Activated CD4-positive, alpha-beta T cell treated with anti-CD3 and anti-CD28 coated beads, Interleukin-2, amount 10 ng/mL, durations not matched to agents 7 days and 5 days (primary cell): ENCODE data around the gene SASH1. TPM values are rescaled to one million over a fixed set of nuclear protein-coding genes. Genes with fewer than 3 reads are reported as not detected.
"Not testable (repeated sequence)": the region's sequence is repeated elsewhere in the genome, so short reads cannot be mapped to it uniquely, and the experiment has no call there.

Experiments
- CTCF ChIA-PET: fragments of 350-600 bp; sonication (Branson Sonifier 250); formaldehyde crosslinking; loops from one replicate; lab custom pipeline; 2021; ENCODE audit warnings: antibody characterized with exemption; lab: Charles Lee
- POLR2A ChIA-PET: fragments of 350-600 bp; sonication (Branson Sonifier 250); formaldehyde crosslinking; loops from one replicate; lab custom pipeline; 2021; ENCODE audit warnings: antibody characterized with exemption; lab: Charles Lee
- DNase-seq: peaks from one replicate; pipeline ENCODE4 v3.0.0-alpha.2; 2020
- H3K27ac Mint-ChIP-seq: one replicate; pipeline ENCODE4 v1.8.0; 2021; ENCODE audit warnings: mild to moderate bottlenecking, moderate library complexity, mixed read lengths
- H3K27me3 Mint-ChIP-seq: one replicate; pipeline ENCODE4 v1.8.0; 2021; ENCODE audit warnings: mixed read lengths
- H3K36me3 Mint-ChIP-seq: one replicate; pipeline ENCODE4 v1.8.0; 2021; ENCODE audit warnings: low read depth, mixed read lengths
- H3K4me1 Mint-ChIP-seq: one replicate; pipeline ENCODE4 v1.8.0; 2021; ENCODE audit warnings: mixed read lengths
- H3K4me3 Mint-ChIP-seq: one replicate; pipeline ENCODE4 v1.8.0; 2021; ENCODE audit warnings: mild to moderate bottlenecking, moderate library complexity, mixed read lengths
- H3K9me3 Mint-ChIP-seq: one replicate; pipeline ENCODE4 v1.8.0; 2021; ENCODE audit warnings: mixed read lengths
- total RNA-seq, 2 experiments: library from RNA; stranded (reverse); gene quantifications; one replicate each; pipeline ENCODE4 v1.2.3, GENCODE V29; 2021

Gene SASH1
- total RNA-seq, 2 experiments from 2014 or later = 0.47 to 0.50 TPM

DNA sequence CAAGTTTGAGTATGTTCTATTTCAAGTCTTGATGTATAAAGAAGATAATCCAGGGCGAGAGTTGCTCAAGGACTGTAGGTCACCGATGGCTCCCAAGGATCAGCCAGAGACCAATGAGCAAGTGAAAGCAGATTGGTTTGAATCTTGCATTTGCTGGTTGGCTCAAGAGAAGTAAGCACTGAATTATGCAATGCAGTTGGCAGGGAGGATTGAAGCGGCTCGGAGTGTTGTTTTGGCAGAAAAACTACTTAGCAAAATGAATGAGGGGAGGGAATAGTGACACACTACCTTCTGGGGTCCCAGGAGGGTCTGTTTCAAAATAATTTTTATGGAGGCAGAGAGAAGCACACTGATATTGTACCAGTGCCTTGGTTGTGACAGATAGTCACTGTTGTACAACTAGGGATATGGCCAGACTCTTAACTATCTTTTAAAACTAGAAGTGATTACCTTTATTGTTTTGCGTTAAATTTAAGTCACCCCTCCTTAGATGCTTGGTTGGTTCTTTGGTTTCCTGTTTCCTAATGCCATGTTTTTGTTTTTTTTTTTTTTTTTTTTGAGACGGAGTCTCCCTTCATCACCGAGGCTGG lies 15.7 kb downstream of the SASH1 start:
- H3K27ac Mint-ChIP-seq = no peak overlapping the region
- no peak for DNase-seq
- ChIA-PET POLR2A (no interaction called here), CTCF (no interaction called here)
- no peaks in the 10 kb centered on the region for H3K9me3 Mint-ChIP-seq
- H3K27me3 Mint-ChIP-seq = peaks cover 10% of the 10 kb centered on the region
- no peaks in the 10 kb centered on the region for H3K36me3 Mint-ChIP-seq
- H3K4me3 Mint-ChIP-seq = no peak overlapping the region
- H3K4me1 Mint-ChIP-seq = no peaks in the 10 kb centered on the region

- no peak for DNase-seq
- Mint-ChIP-seq H3K4me1 (peaks cover 2% of the 10 kb centered on the region), H3K27me3 (peaks cover 15% of the 10 kb centered on the region), H3K27ac (no peak overlapping the region), H3K4me3 (no peak overlapping the region), H3K36me3 (no peaks in the 10 kb centered on the region), H3K9me3 (no peaks in the 10 kb centered on the region)
- ChIA-PET POLR2A (no interaction called here), CTCF (no interaction called here)
Observed at GRCh38 chr6:148359228-148359627, 16.6 kb downstream of the SASH1 start.

- H3K4me1 Mint-ChIP-seq = peaks cover 20% of the 10 kb centered on the region
- ChIA-PET CTCF (interaction anchor here (0.6 kb wide), 1 partner anchor 555 kb away, joined by 3 read pairs; no protein-coding TSS in a partner anchor), POLR2A (no interaction called here)
- peaks cover 20% of the 10 kb centered on the region for H3K27me3 Mint-ChIP-seq
- no peak overlapping the region for H3K4me3 Mint-ChIP-seq
- H3K36me3 Mint-ChIP-seq = no peaks in the 10 kb centered on the region
- H3K9me3 Mint-ChIP-seq = no peaks in the 10 kb centered on the region
- no peak overlapping the region for H3K27ac Mint-ChIP-seq
- DNase-seq = no peak
Observed at GRCh38 chr6:148364056-148364824, 21.6 kb downstream of the SASH1 start.

- ChIA-PET POLR2A (no interaction called here), CTCF (interaction anchor here (0.6 kb wide), 2 partner anchors 391 to 554 kb away, joined by 3 read pairs; no protein-coding TSS in a partner anchor)
- peaks cover 22% of the 10 kb centered on the region for H3K27me3 Mint-ChIP-seq
- no peak for DNase-seq
- peaks cover 20% of the 10 kb centered on the region for H3K4me1 Mint-ChIP-seq
- no peaks in the 10 kb centered on the region for H3K9me3 Mint-ChIP-seq
- no peak overlapping the region for H3K27ac Mint-ChIP-seq
- H3K36me3 Mint-ChIP-seq = no peaks in the 10 kb centered on the region
- H3K4me3 Mint-ChIP-seq = no peak overlapping the region
Observed at GRCh38 chr6:148365041-148365440, 22.4 kb downstream of the SASH1 start.

DNA sequence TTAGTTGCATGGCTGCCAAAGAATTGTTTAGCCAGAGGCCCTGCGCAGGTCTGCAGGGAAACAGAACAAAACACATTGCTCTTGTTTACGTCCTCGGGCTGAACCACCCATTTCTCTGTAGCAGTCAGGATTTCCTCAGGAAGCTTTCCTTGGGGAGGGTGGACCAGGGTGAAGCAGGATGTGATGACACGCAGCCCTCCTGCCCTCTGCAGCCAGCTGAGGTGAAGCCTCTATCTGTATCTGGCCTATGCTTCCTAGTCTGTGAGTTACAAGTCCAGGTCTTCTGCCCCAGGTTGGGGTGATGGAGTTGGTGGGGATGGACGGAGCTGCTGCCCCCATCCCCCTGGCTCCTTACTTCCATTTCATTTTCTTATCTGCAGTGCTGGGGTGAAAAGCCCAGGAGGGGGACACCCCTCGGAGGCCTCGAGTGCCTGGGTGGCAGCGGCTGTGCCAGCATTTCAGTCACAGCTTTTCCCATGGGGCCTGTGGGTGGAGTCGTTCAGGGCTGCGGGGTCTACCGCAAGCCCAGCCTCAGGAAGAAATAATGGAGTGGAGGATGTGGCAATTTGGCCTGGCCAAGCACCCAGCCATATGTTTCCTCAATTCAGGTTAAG lies 24.9 kb downstream of the SASH1 start:
- ChIA-PET POLR2A (no interaction called here), CTCF (interaction anchor here (0.6 kb wide), 1 partner anchor 54 kb away, joined by 3 read pairs; no protein-coding TSS in a partner anchor)
- no peaks in the 10 kb centered on the region for H3K9me3 Mint-ChIP-seq
- no peaks in the 10 kb centered on the region for H3K36me3 Mint-ChIP-seq
- H3K4me1 Mint-ChIP-seq = peaks cover 20% of the 10 kb centered on the region
- no peak overlapping the region for H3K4me3 Mint-ChIP-seq
- peak overlapping the region; percentile 72 for H3K27ac Mint-ChIP-seq
- peak; percentile 10 for DNase-seq
- peaks cover 22% of the 10 kb centered on the region for H3K27me3 Mint-ChIP-seq

DNA sequence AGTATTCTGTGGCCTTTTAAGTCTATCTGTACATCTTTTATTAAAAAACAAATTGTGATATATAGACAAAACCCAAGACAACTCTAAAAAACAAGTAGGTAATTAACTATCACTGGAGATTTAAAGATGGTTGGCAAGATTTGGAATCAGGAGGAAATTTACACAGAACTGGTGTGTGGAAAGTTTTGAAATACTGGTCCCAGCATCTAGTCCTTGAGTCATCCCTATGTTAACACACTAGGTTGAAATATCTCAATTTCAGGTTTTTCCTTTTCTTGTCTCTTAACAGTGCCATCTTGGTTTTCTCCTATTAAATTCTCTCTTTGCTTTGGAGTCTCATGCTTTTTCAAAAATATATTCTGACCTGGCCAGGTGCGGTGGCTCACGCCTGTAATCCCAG lies 27.5 kb downstream of the SASH1 start:
- ChIA-PET POLR2A (no interaction called here), CTCF (no interaction called here)
- peaks cover 12% of the 10 kb centered on the region for H3K27me3 Mint-ChIP-seq
- no peak for DNase-seq
- peaks cover 19% of the 10 kb centered on the region for H3K4me1 Mint-ChIP-seq
- H3K4me3 Mint-ChIP-seq = no peak overlapping the region
- no peak overlapping the region for H3K27ac Mint-ChIP-seq
- no peaks in the 10 kb centered on the region for H3K9me3 Mint-ChIP-seq
- H3K36me3 Mint-ChIP-seq = no peaks in the 10 kb centered on the region

DNA sequence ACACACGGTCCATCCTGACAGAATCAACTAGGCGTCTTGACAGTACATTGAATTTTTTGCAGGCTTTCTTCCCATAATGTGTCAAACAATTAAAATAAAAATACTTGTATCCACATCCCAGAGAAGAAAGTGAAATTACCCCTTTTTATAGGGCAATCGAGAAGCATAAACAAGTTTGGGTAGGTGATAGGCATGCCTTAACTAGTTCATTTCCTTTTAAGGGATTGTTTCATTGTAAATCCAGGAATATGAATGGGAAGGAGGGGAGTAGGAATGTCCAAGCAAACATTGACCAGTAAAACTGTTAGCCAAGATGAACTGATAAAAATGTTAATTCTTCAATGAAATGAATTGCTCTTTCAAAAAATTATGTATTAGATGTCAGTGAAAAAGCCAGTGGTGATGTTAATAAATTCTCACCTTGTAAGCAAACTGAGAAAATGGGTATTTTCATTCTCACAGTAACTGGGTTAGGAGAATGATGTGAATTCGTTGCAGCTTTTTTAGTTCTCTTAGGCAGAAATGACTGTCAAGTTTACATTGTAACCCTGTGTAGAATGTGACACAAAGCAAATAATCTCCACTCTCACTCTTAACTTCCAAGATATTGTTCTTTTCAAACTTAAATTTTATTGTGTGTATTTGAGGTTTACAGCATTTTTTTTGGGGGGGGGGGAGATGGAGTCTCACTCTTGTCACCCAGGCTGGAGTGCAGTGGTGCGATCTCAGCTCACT lies 31.6 kb downstream of the SASH1 start:
- H3K9me3 Mint-ChIP-seq = no peaks in the 10 kb centered on the region
- no peak overlapping the region for H3K4me3 Mint-ChIP-seq
- no peaks in the 10 kb centered on the region for H3K4me1 Mint-ChIP-seq
- H3K27me3 Mint-ChIP-seq = peaks cover 4% of the 10 kb centered on the region
- H3K27ac Mint-ChIP-seq = no peak overlapping the region
- ChIA-PET CTCF (no interaction called here), POLR2A (no interaction called here)
- DNase-seq = no peak
- no peaks in the 10 kb centered on the region for H3K36me3 Mint-ChIP-seq

DNA sequence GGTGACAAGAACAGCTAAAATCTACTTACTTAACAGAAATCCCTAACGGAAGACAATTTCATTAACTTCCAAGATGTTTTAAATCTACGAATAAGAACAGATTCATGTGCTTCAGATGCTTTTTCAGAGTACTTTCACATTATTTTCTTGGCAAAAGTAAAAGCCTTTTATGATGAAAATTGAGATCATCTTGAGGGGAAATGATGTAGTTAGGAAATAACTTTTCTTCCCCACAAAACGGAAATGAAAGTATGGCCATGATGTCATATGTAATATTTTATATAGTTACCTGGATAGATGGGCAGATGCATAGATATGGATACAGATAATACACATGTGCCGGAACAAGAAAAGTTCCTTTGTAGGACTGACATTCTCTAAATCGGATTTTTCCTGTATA lies 32.8 kb downstream of the SASH1 start:
- H3K36me3 Mint-ChIP-seq = no peaks in the 10 kb centered on the region
- POLR2A ChIA-PET = no interaction called here

DNA sequence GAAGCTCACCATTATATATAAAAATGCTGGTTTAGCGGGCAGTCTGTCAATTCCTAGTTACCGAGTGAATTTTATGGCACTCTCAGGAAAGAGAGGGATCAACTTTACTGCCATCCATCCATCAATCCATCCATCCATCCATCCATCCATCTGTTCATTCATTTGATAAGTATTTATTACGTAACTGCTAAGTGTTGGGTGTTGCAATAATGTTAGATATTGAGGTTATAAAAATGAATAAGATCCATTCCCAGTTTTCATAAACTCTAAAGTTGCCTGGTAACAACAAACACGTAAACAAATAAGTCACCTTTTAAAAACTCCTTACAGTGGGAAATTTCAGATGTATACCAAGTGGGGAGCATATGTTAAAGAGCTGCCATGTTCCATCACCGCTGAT lies 36.8 kb downstream of the SASH1 start:
- H3K27ac Mint-ChIP-seq = no peak overlapping the region

More for the DNA sequence above, 32.8 kb downstream of the SASH1 start:
- H3K9me3 Mint-ChIP-seq = no peaks in the 10 kb centered on the region
- no peak overlapping the region for H3K4me3 Mint-ChIP-seq
- DNase-seq = no peak
- H3K4me1 Mint-ChIP-seq = no peaks in the 10 kb centered on the region
- H3K27me3 Mint-ChIP-seq = peaks cover 2% of the 10 kb centered on the region
- H3K27ac Mint-ChIP-seq = no peak overlapping the region
- CTCF ChIA-PET = no interaction called here

DNA sequence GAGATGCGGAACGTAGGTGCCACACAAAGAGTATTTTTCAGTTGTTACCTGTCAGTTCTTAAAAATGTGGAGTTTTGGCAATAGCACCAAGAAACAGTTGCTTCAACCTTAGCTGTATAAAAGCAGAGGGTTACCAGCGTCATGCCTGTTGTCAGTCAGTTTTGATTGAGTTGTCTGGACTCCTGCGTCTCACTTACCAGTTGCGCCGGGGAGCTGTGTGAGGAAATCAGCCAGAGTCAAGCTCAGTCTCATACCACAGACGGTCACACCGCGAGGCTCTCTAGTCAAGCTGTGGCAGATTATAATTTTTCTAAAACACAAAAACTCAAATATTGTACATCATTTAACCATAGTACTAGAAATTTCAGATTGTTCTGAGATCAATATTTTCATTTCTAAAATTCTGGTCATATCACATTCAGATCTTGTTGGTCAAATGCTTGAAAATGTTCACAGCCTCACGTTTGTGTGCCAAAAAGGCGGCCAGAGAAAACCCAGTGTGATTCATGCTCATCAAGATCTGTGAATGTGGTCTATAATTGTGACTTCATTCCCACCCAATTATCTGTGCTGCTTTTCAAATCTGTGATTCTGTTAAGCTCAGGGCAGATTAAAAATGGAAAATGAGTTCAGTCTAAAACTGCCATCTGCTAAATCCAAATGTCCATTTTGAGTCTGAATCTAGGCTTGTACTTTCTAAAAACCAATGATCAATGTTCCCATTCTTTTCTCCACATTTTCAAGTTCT lies 37.5 kb downstream of the SASH1 start:
- H3K4me3 Mint-ChIP-seq = no peak overlapping the region
- peaks cover 4% of the 10 kb centered on the region for H3K27me3 Mint-ChIP-seq
- H3K4me1 Mint-ChIP-seq = no peaks in the 10 kb centered on the region
- CTCF ChIA-PET = no interaction called here
- no peaks in the 10 kb centered on the region for H3K36me3 Mint-ChIP-seq
- no peaks in the 10 kb centered on the region for H3K9me3 Mint-ChIP-seq
- POLR2A ChIA-PET = no interaction called here
- H3K27ac Mint-ChIP-seq = no peak overlapping the region
- DNase-seq = no peak

More for the DNA sequence above, 36.8 kb downstream of the SASH1 start:
- DNase-seq = no peak
- ChIA-PET POLR2A (no interaction called here), CTCF (no interaction called here)
- H3K36me3 Mint-ChIP-seq = no peaks in the 10 kb centered on the region
- no peak overlapping the region for H3K4me3 Mint-ChIP-seq
- H3K4me1 Mint-ChIP-seq = no peaks in the 10 kb centered on the region
- H3K27me3 Mint-ChIP-seq = peaks cover 4% of the 10 kb centered on the region
- no peaks in the 10 kb centered on the region for H3K9me3 Mint-ChIP-seq

- H3K27ac Mint-ChIP-seq, H3K4me1 Mint-ChIP-seq, CTCF ChIA-PET, H3K27me3 Mint-ChIP-seq, H3K9me3 Mint-ChIP-seq, H3K36me3 Mint-ChIP-seq, H3K4me3 Mint-ChIP-seq, POLR2A ChIA-PET, DNase-seq: not testable (repeated sequence)
Observed at GRCh38 chr6:148382051-148382450, 39.4 kb downstream of the SASH1 start.

- DNase-seq = no peak
- H3K36me3 Mint-ChIP-seq = no peaks in the 10 kb centered on the region
- H3K27ac Mint-ChIP-seq = no peak overlapping the region
- H3K27me3 Mint-ChIP-seq = peaks cover 3% of the 10 kb centered on the region
- ChIA-PET CTCF (no interaction called here), POLR2A (no interaction called here)
- H3K4me1 Mint-ChIP-seq = no peaks in the 10 kb centered on the region
- no peak overlapping the region for H3K4me3 Mint-ChIP-seq
- H3K9me3 Mint-ChIP-seq = no peaks in the 10 kb centered on the region
Observed at GRCh38 chr6:148382861-148383260, 40.2 kb downstream of the SASH1 start.
